HG03135 (cell line): ENCODE measurements around the gene GRAP.
"Not testable (repeated sequence)": the region's sequence is repeated elsewhere in the genome, so short reads cannot be mapped to it uniquely, and the experiment has no call there.

ENCODE experiments used
- ATAC-seq: cut with Tn5 transposase; IDR thresholded peaks from one replicate; pipeline ENCODE4 v1.9.1; 2021; ENCODE audit warnings: mild to moderate bottlenecking, moderate library complexity; ENCODE audit not compliant: unreplicated experiment

The GRAP gene

DNA sequence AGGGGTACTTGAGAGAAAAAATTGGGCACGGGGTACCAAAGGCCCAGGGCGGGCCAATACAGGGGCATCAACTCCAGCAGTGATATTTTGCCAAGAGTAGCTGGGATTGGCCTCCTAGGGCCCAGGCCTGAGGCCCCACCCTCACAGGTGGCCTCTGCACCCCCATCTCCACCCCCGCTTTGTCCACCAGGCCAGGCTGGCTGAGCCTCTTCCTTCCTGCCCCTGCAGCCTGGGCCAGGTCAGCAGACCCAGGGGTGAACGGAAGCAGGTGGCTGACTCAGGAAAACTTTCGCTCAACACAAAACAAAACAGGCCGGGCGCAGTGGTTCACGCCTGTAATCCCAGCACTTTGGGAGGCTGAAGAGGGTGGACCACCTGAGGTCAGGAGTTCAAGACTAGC, 3.7 kb downstream of the GRAP start:
- not testable (repeated sequence) for ATAC-seq

DNA sequence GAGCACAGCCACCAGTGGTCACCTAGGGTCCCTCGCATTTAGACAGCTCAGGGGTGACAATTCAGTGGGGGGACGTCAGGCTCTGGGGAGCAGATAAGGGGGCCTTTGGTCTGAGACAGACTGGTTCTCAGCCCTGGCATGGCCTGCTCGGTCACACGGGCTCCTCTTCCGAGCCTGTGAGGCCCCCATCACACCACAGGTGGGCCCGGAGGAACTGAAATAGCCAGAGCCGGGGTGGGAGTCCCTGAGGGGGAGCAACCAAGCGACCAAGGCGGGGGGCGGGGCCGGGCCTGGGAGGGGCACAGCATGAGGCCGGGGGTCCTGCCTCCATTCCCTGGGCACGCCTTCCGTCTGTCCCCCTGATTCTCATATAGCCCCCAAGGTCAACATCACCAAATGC, 4.4 kb downstream of the GRAP start:
- ATAC-seq, result not testable (repeated sequence)

DNA sequence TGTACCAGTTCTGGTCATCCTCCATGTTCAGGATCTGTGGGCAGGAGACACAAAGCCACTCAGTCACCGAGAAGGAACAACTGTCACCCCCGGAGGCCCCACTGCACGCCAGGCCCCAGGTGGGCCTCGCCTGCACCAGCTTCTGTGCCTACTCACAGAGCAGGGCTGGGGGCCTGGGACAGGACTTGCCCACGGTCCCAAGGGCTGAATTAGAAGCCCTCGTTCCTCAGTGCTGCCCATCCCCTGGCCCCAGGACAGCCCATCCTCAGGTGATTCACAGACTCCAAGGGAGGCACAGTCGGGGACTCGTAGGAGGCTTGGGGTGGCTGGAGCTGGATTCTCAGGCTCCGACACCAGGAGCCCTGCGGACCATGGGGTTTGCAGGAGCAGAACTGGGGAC, 4.9 kb downstream of the GRAP start:
- not testable (repeated sequence) for ATAC-seq

DNA sequence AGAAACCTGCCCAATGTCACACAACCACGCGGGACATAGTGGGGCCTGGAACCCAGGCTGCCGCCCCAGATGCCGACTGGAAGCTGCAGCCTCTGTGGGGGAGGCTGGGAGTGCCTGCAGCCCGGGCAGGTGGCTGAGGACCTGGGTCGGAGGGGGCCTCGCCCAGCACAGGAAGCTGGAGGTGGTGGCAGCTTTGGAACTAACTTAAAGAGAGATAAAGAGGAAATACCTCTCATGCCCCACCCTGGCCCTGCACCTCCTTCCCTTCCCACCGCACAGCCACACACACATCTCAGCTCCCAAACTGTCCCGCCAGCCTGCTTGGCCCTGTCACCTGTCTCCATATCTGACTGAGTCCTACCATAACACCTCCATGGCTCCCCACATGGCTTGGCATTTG, 6.4 kb downstream of the GRAP start:
- not testable (repeated sequence) for ATAC-seq

DNA sequence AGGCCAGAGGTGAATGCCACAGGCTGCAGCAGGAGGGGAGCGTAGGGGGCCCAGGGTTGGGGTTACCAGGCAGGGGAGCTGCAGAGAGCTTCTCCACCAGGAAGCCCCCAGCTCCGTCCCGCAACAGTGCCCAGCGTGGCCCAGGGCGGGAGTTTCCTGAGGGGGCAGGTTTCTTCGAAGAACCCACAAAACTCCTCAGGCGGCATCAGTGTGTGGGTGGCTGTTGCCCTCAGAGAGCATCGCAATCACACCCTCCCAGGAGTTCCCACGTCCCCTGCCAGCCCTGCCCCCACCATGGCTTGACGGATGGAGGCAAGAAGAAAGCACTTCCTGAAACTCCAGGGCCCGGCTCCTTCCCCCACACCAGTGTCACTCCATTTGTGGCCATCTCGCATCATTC, 8.0 kb downstream of the GRAP start:
- ATAC-seq, result not testable (repeated sequence)

DNA sequence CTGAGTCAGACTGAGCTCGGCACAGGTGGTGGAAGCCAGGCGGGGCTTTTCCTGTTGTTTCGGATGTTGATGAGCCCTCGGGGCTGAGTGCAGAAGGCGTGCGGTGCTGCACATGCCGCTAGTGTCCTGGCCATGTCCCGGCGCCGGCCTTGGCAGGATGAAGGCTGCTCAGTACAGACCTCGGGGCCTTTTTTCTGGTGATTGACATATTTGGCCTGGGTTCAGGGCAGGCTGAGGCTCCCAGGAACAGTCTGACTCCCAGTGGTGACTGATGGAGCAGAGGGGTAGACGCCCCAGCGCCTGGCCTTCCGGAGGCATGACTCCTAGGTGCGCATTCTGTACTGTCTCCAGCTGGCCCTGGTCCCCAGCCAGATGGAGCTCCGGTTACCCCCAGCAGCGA, 8.8 kb downstream of the GRAP start:
- not testable (repeated sequence) for ATAC-seq

DNA sequence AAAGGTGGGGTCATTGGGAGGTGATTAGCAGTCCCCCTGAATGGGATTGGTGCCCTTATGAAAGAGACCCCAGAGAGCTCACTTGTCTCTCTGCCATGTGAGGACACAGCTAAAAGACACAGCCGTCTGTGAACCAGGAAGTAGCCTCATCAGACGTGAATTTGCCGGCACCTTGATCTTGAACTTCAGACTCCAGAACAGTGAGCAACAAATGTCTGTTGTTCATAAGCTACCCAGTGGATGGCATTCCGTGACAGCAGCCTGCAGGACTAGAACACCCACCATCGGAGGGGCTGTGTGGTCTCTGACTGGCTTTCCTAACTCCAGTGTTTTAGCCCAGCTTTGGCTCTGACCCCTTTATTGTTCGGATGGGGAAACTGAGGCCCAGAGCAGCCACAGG, 9.2 kb downstream of the GRAP start:
- ATAC-seq, result not testable (repeated sequence)

DNA sequence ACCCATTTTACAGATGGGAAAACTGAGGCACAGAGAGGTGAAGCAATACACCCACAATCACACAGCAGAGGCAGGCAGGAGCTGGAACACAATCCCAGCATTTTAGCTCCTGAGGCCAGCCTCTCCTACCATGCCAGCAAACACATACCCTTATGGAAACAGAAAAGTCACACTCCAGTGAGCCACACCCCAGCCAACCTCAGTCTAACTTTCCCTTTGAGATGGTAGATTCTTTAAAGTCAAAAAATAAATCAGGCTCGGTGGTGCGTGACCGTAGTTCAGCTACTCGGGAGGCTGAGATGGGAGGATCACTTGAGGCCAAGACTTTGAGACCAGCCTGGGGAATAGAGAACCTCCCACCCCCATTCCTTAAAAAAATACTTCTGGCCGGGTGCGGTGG, 10.6 kb downstream of the GRAP start:
- not testable (repeated sequence) for ATAC-seq

DNA sequence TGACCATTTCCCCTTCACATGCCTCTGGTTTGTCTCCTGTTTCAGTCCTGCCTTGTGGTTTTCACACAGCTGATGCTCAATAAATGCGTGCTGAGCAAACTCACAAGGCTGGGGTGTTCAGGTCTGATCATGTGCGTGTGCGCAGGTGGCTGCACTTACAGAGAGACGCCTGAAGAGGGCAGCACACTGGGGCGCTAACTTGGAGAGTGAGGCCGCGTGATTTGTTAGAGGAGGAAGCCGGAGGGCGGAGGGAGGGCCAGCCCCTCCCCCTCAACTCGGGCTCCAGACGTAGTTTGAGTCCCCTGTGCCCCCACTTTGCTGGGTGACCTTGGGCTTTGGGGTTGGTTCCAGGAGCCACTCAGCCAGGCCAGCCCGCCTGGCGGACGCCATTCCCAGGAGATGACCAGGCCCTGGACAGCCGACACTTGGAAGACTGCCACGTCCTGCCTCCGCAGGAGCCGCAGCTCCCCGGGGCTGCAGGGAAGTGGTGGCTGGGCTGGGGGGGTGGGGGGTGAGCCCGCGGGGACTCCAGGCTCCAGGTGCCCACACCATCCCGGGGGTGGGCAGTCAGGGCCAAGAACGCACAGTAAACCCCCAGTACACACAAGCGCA, 14.3 kb downstream of the GRAP start:
- peak; percentile 46 for ATAC-seq

DNA sequence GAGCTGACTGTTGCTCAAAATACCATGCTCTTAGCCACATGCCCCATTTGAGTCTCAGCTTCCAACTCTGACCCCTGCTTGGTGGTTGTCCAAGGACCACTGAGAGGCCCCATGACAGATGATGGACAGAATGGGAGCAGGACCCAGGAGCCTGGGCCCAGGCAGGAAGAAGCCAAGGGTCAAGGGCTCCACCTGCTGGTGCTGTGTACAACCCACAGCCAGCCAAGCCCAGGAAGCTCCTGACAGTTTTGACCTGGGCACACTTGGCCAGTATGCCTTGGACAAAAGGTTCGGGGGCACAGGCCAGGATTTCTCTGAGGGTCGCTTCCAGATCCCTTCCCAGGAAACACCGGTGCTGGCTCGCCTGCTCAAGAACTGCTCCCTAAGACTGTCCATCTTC, 15.0 kb downstream of the GRAP start:
- ATAC-seq, result not testable (repeated sequence)

DNA sequence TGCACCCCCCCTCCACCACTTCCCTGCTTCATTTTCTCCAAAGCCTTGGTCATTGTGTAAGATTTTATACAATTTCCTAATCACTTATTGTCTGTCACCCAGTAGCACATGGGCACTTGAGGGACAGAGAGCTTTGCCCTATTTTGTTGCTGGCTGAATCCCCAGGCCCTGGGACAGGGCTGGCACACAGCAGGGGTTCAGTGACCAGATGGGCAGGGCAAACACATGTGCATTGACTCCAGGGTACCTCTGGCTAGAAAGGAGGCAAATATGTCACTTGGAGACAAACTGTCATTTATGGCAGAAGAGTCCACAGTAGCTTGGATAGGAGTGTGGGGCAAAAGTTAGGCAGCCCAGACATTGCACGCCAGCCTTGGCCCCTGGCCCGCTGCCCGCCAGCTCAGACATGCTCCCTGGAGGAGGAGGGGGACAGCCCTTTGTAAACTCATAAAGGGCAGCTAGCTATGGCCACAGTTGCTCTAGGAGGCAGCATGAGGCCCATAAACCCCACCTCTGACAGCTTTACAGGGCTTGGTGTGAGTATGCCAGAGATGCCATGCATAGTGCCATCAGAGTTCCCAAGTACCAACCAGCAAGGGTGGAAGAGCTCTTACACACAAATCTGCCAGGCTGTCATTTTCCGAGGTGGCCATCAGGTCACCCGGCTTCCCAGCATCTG, 15.8 kb downstream of the GRAP start:
- not testable (repeated sequence) for ATAC-seq

DNA sequence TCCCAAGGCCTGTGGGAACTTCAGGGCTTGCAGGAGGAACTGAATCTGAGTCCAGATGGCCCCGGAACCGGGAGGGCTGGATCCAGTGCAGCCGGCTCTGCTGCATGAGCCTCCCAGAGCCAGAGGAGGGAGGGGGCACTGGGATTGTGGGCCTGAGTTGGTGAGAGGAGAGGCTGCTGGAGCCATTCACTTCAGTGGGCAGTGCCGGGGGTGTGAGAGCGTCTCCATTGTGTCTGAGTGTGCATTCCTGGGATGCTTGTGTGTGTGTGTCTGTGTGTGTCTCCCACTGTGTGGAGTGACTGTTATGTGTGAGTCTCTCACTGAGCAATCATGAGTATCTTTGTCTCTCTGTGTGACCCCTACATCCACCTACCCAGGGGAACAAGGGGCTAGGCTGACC, 17.0 kb downstream of the GRAP start:
- ATAC-seq, result not testable (repeated sequence)

DNA sequence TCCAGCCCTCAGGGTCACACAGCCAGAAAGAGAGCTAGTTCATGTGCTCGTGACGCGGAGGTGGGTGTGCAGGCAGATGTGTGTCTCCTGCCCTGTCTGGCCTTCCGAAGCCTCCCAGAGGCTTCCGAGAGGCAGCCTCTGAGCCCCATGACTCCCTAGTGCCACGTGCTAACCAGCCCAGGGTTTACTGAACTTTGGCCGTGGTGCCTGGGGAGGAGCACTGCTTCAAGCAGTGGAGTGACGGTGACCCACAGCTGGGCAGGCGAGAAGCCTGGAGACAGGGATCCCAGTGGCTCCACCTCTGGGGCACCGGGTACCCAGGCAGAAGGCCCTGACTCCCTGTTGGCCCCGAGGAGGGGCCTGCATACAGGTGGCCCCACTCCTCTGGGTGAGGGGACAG, 18.1 kb downstream of the GRAP start:
- ATAC-seq, result not testable (repeated sequence)

DNA sequence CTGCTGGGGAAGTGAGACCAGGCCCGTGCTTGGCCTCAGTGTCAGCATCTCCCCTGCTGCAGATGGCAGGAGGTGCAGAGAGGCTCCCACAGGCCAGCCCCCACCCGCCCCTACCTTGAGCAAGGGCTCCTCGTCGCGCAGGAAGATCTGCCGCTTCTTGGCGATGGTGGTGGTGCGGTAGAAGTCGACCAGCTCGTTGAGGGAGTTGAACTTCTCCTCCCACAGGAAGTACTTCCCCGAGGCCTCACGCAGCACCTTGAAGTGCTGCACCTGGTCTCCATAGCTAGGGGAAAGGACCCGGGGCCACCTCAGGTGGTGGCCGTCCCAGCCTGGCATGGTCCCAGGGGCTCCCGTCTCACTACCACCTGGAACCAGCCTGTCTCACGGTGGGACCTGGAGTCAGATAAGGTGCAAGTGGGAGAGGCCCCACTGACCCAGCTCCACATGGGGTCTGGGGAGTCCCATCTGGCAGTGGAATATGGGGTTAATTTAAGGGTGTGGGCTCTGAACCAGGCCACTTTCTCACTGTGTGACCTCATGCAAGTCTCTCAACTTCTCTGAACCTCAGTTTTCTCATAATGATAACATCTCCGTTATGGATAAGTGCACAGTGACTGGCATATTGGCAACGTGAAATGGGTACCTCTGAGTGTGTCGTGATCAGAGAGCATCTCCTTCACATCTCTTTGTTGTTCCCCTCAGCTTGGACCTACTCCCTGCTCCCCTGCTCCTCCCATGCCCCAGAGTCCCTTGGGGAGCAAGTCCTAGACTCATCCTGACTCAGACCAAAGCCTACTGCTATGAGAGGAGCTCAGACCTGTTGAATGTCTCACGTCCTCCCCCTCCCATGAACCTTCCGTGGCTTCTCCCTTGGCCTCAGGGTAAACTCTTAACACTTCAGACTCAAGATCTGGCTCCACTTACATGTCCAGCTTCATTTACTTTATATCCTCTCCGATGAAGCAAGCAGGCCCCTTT, 22.4 kb downstream of the GRAP start:
- ATAC-seq, result no peak

DNA sequence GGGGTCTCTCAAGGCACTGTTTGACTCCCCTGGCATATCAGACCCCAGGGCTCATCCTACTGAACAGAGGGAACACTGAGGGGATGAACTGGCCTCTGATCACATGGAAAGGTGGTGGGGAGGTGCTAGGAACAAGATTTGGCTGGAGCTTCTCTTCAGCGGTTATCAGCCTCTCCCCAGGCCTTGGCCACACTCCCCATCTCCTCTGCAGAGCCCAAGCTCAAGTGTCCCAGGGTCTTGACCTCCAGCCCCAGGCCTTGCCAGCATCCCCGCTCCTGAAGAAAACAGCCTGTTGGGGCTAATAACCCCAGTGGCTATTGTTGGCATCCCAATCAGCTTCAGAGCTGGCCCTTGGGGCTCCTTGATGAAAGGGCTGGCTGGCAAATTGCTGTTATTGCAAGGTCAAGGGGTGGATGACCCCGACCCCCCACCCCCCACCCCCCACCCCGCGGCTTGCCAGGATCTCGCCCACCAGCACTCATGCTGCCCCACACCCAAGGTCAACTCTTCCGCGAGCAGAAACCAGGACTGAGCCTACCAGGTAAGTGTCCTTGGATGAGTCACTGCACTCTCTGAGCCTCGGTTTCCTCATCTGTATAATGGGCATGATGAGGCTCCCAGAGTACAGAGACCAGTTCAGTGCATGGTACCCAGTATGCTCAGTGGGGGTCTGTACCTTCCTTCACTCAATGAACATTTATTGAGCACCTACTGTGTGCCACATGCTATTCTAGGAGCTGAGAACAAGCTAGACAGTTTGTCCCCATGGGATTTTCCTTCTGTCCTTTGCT, 23.4 kb downstream of the GRAP start:
- ATAC-seq, result no peak

DNA sequence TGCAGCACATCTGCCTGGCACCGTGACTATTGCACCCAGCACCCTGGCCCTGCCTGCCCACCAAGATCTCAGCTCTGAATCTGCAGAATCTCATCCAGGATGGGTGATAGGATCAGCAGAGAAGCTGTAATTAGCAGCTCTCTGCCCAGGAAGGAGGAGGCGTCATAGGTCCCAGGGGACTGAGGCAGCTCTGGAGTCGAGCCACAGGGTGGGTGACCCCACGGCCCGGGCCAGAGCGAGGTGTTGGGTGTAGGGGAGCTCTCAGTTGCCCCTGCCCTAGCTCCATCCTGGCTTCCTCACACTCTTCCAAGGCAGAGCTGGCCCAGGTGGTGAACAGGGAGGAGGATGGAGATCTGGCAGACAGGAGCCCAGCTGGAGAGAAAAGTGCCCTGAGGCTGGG, 24.0 kb downstream of the GRAP start:
- no peak for ATAC-seq

DNA sequence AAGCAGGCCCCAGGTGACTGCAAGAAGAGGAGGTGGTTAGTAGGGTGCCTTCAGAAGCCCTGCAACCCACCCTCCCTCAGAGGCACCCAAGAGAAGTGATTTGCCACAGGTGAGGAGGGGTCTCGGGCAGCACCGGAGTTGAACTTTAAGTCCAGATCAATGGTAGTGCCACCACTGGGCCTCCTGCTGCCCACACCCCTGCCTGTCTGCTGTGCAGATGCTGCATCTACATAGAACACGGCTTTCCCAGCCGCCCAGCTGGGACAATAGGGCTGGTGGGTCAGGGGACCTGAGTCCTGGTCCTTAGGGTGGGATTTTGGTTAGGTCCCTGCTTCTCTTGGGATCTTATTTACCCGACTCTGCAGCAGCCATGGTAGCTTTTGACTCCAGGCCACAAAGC, 24.6 kb downstream of the GRAP start:
- no peak for ATAC-seq

DNA sequence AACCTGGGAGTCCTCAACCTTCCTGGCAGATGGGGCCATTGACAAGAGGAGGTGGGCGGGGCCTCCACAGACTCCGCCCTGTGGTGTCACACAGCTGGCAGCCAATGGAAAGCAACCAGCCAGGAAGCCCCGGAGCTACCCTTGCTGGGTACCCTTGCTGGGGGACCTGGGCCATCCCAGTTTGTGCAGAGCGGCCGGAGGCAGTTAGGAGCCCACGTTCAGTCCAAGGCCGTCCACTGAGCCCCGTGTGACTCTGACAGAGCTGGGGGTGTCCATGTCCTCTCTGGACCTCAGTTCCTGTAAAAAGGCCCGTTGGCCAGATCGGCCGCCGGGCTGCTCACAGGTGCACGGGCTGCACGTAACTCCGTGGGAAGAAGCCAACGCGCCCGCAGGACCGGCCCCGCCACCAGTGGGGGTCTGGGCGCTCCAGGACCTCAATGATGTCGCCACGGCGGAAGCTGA, 25.1 kb downstream of the GRAP start:
- ATAC-seq, result no peak

DNA sequence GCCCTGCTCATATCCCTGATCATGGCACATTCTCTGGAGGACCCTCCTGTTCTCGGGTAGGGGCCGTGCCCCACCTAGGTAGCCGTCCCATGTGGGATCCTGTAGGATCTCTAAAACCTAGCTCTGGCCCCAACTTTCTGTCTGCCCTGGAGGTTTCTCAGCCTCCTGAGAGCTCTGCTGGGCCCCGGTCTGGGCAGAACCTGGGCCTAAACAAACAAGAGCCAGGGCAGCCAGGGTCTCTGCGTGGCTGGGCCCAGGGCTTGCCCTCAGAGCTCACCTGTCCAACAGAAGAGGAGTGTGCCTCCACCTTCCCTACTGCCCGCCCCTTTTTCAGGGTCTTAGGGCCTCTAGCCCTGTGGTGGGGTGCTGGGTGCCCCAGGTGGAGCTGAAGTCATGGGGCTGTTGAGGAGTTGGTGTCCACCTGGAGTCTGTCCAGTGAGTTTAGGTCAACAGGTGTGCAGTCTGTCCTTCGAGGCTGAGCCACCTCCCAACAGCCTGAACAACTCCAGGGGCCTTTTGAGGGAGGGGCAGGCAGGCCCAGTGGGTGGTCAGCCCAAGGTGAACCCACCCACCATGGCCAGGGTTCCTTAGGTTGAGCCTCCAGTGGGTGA, 25.6 kb downstream of the GRAP start:
- not testable (repeated sequence) for ATAC-seq

DNA sequence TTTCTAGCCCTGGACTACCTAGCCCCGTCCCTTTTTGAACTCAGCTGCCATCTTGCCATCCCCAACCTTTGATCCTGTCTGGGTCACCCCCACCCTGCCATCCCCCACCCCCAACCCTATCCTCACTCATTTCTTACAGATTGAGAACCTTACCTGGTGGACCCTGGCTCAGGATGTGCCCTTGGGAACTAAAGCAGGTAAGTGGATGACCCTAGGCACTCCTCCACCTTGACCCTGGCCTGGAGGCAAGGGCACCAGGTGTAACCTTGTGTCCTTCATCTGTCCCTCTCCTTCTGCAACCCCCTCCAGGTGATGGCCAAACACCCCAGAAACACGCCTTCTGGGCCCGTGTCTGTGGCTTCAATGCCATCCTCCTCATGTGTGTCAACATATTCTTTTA, 26.7 kb downstream of the GRAP start:
- ATAC-seq, result no peak
